Measurements from ENCODE around the gene PDE7B. TPM values are rescaled to one million over a fixed set of nuclear protein-coding genes. Genes with fewer than 3 reads are reported as not detected.
"Not testable (repeated sequence)": the region's sequence is repeated elsewhere in the genome, so short reads cannot be mapped to it uniquely, and the experiment has no call there.

Gene PDE7B
- total RNA-seq, 1 donor from 2014 or later = 4.4 TPM

- DNase-seq (ENCODE audit: low spot score) = no peak
- intact Hi-C loops (cut with DNase I) = no loop called here
Measured at GRCh38 chr6:136079701-136080565, 228.4 kb downstream of the PDE7B start.

GRCh38 chr6:136083540-136083939 is 232.0 kb downstream of the PDE7B start:
- DNase-seq (ENCODE audit: low spot score) = no peak
- intact Hi-C loops (cut with DNase I) = no loop called here

DNA sequence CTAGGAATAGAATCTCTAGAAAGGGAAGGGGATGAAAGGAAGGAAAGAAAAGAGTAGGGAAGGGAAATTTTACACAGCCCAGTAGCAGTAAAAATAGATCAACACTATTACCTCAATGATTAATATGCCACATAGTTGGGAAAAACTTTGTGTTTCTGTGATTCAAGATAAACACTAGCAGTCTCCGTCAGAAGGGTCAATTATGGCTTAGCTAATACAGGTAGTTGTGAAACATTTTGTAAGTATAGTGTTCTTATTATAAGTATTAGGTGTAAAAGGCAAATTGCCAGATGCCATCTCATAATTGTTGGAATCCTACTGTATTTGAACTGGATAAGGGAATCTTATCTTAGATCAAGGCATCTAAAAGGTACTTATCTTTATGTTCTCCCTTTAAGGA is 232.9 kb downstream of the PDE7B start:
- intact Hi-C loops (cut with DNase I) = no loop called here
- no peak for DNase-seq (ENCODE audit: low spot score)

GRCh38 chr6:136085370-136086115 is 234.0 kb downstream of the PDE7B start:
- intact Hi-C loops (cut with DNase I) = no loop called here
- no peak for DNase-seq (ENCODE audit: low spot score)

DNA sequence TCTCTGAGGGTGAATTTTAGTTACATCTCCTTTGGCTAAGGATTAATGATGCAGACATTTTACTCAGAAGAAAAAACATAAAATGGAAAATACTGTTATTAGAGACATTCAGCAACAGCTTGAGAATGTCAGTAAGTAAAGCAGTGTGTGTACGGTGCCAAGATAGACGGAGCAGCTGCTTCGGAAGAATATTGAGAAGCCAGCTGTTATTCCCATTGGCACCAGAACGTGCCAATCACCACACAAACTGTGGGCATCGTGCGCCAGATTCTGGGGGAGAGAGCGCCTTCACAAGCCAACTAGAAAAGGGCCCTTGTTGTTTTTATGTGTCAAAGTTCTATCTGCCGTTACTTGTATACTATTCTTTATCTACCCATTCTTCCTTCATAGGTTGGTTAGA is 235.2 kb downstream of the PDE7B start:
- no peak for DNase-seq (ENCODE audit: low spot score)

GRCh38 chr6:136087986-136088385 is 236.5 kb downstream of the PDE7B start:
- no peak for DNase-seq (ENCODE audit: low spot score)
- intact Hi-C loops (cut with DNase I) = no loop called here

More for the DNA sequence above, 235.2 kb downstream of the PDE7B start:
- intact Hi-C loops (cut with DNase I) = no loop called here

DNA sequence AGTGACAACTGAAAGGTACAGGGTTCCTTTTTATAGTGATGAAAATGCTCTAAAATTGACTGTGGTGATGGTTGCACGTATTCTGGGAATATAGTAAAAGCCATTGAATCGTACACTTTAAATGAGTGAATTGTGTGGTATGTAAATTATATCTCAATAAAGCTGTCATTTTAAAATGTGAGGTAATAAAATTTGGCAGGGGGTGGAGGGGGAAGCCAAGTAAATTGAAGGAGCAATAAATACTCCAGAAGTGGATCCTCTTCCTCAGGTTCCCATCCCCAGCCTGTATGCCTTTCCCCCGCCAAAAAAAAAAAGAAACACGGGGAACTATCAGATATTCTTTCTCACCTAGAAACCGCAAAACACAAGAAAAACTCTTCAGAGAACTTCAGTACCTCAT is 237.2 kb downstream of the PDE7B start:
- no peak for DNase-seq (ENCODE audit: low spot score)
- intact Hi-C loops (cut with DNase I) = no loop called here

GRCh38 chr6:136089876-136090275 is 238.4 kb downstream of the PDE7B start:
- no peak for DNase-seq (ENCODE audit: low spot score)
- intact Hi-C loops (cut with DNase I) = no loop called here

- DNase-seq (ENCODE audit: low spot score) = no peak
- intact Hi-C loops (cut with DNase I) = no loop called here
Measured at GRCh38 chr6:136090929-136091328, 239.4 kb downstream of the PDE7B start.

DNA sequence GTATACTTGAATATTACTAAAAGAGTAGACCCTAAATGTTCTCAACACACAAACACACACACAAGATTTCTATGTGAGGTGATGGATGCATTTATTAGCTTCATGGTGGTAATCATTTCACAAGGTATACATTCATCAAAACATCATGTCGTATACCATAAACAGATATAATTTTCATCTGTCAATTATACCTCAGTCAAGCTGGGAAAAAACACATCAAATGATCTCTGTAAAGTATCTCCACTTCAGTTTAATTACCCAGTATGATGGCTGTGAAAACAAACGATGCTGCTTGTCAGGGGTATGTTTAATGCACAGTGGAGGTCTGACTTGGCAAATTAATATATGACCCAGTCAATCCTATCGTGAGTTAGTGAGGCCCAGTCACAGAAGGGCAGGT is 241.4 kb downstream of the PDE7B start:
- intact Hi-C loops (cut with DNase I) = no loop called here

GRCh38 chr6:136093835-136094234 is 242.3 kb downstream of the PDE7B start:
- DNase-seq (ENCODE audit: low spot score) = no peak
- intact Hi-C loops (cut with DNase I) = no loop called here

More for the DNA sequence above, 241.4 kb downstream of the PDE7B start:
- DNase-seq (ENCODE audit: low spot score) = no peak

GRCh38 chr6:136094812-136095211 is 243.3 kb downstream of the PDE7B start:
- intact Hi-C loops (cut with DNase I) = no loop called here
- DNase-seq (ENCODE audit: low spot score) = no peak

DNA sequence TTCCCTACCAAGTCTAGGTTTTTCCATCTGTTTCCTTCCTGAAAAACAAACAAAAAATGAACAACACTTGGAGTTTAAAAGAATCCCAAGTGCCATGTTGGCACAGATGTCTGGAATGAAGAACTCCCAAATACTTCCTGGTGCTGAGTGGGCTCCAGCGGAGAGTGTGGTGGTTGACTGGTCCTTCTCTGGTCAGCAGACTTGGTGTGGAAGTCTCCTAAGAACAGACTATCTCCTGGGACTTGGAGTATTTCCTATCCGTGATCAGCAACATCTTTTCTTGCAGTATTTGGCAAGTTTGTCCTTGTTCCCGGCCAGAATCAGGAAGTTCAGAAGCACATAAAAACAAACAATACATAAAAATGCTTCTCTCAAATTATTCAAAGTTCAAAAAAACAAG is 244.5 kb downstream of the PDE7B start:
- intact Hi-C loops (cut with DNase I) = no loop called here
- no peak for DNase-seq (ENCODE audit: low spot score)

- no peak for DNase-seq (ENCODE audit: low spot score)
- intact Hi-C loops (cut with DNase I) = loop anchor here (5.0 kb wide), 2 partner anchors 44 to 66 kb away; no protein-coding TSS in a partner anchor
Measured at GRCh38 chr6:136102991-136103688, 251.6 kb downstream of the PDE7B start.

DNA sequence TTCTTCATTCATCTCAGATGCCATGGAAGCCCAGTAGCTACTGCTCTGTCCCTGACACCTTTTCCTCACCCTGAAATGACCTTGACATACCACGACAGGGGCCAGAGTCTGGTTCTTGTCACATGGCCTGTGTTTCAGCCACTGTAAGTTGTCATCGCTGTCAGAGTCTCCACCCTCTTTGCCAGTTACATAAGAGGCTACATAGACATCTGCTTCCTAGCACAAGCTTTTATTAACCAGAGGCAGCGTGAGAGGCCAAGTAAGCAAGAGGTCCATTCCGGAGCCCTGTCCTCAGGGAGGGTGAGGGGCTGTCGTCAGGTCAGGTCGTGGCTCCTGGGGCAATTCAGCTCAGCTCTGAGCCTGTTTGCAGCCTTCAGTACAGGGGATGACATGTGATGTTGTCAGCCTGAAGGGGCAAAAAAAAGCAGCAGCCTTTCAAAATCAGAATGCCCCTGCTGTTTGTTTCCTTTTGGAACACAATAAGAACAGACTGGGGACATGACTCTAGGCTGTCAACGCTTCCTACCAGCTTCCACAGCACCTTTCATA is 252.3 kb downstream of the PDE7B start:
- DNase-seq (ENCODE audit: low spot score) = peak; percentile 77
- intact Hi-C loops (cut with DNase I) = loop anchor here (5.0 kb wide), 2 partner anchors 43 to 67 kb away; no protein-coding TSS in a partner anchor

GRCh38 chr6:136104556-136104955 is 253.1 kb downstream of the PDE7B start:
- DNase-seq (ENCODE audit: low spot score) = no peak
- intact Hi-C loops (cut with DNase I) = loop anchor here (5.0 kb wide), 2 partner anchors 43 to 67 kb away; no protein-coding TSS in a partner anchor

- DNase-seq (ENCODE audit: low spot score); intact Hi-C loops (cut with DNase I): not testable (repeated sequence)
Measured at GRCh38 chr6:136105797-136106196, 254.3 kb downstream of the PDE7B start.

- DNase-seq (ENCODE audit: low spot score) = no peak
- intact Hi-C loops (cut with DNase I) = no loop called here
Measured at GRCh38 chr6:136108361-136108945, 257.0 kb downstream of the PDE7B start.

GRCh38 chr6:136111831-136112230 is 260.3 kb downstream of the PDE7B start:
- DNase-seq (ENCODE audit: low spot score) = no peak
- intact Hi-C loops (cut with DNase I) = no loop called here
